ENCODE measurements around the gene ASB10.

GRCh38 chr7:151173386-151174245 is 13.4 kb downstream of the ASB10 start:
- TF ChIP-seq POLR2A (IDR thresholded peaks at IDR 0.05; ENCODE audit: low read depth, low read length) (no peak), POLR2AphosphoS5 (IDR thresholded peaks at IDR 0.05; ENCODE audit: low read depth, low read length) (no peak)
